Iris pigment epithelial cell (primary cell): ENCODE measurements around the gene RMC1.
"Not testable (repeated sequence)": the region's sequence is repeated elsewhere in the genome, so short reads cannot be mapped to it uniquely, and the experiment has no call there.

Experiments used
- DNase-seq: peaks from one replicate; pipeline ENCODE4 v3.0.0-alpha.2; 2011; ENCODE audit warnings: low read depth

RMC1 gene

DNA sequence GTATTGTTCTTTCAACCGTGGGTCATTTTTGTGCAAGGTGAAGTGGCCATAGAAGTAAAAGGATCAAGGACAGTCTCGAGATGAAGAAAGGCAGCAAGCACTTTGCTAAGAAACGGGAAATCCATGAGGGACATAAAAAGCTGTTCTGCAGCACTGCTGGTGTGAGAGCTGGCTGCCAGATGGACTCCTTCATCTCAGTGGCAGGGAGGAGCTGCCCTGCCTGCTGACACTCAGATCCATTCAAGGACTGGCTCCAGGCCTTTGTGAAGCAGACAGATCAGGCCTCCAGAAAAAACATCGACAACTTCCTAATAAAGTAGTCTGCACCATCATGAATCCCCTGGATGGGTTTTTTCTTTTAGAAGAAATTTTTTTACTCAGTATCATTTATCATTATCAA is 29.5 kb downstream of the RMC1 start:
- DNase-seq = no peak

- no peak for DNase-seq
Observed at GRCh38 chr18:23534276-23534675, 31.0 kb downstream of the RMC1 start.

DNA sequence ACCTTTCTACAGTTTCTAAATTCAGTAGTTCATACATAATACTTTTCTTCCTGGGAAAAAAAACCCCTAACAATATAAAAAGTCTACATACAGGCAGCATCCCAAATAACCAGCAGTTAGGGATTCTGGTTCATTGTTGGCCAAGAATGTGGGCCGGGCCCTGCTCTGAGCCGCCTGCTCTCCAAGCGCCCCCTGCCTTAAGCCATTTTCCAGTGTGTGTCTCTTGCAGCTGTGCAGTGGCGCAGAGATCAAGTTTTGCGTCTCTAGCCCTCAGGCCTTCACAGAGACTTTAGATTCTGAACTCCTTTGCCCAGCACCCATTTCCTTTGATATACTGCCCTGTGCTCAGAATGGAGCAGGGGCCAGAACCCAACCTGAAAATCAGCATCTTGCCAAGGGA is 32.9 kb downstream of the RMC1 start:
- no peak for DNase-seq

DNA sequence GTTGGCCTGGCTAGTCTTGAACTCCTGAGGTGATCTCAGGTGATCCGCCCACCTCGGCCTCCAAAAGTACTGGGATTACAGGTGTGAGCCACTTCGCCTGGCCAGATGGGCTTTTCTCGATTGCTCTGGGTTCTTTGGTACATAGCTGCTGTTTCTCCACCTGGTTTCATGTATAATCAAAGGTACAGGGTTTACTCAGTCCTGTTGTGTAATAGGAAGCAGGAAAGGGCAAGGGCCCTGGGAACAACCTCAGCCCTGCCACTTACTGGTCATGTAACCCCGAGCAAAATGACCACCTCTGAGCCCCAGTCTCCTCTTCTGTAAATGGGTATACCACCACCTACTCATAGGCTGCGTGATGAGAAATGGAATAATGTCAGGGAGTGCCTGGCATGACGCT is 34.0 kb downstream of the RMC1 start:
- DNase-seq = no peak

DNA sequence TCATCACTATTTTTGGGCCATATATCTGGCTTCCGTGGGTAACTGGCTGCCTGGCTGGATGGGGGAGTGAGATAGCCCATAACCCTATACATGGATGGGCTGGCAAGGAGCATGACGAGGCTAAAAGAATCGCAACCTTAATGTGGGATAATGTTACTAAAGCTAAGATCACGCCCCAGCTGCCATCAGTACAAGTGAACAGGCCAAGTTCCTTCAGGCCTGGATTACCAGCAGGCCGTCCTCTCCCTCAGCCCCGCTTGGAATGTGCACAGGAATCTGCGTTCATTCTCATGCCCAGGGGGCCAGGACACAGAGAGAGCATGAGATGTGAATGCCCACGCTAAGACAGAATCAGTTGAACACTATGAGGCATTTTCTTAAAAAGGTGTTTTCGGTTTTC is 34.7 kb downstream of the RMC1 start:
- peak; percentile 61 for DNase-seq

DNA sequence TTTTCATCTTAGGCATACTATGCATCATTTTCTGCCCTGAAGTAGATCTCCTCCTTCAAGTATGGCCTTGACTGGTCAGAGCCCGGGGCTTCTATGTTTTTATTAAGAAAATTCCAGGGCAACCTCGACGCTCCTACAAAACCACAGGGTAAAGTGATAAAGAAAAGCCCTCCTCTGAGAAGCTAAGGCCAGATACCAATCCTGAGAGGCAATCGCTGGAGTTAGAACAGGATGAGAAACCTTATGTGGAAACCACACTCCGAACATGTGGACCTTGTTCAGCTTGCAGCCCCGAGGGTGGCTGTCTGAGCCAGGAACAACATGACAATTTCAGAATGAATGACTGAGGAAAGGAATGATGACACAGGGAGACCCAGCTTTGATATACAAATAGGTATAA is 35.6 kb downstream of the RMC1 start:
- DNase-seq = peak; percentile 88

- DNase-seq = no peak
Observed at GRCh38 chr18:23539296-23539695, 36.0 kb downstream of the RMC1 start.

DNA sequence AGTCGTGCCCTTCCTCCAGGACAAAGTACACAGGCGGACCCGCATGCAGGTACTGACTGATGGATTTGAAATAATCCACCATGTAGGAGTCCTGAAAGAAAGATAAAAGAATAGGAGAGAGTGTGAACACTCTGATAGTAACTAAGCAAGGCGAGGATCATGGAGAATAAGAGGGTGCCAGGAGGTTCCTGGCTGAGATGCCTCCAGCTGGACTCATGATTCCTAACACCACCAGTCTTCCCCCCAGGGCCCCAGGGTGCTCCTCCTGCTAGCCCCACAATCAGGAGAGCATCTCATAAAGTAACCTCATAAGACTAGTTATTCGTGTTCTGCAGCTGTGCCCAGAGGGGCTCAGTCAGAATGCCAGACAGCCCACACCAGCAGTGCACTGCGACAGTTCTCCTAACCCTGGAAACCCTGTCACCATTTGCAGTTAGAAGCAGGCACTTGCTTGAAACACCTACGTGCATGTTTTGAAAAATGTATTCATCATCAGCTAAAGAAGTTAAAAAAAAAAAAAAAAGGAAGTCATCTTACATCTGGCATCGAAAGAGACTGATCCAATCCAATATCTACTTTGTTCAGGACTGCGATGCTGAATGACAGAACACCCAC is 36.7 kb downstream of the RMC1 start:
- DNase-seq = no peak

DNA sequence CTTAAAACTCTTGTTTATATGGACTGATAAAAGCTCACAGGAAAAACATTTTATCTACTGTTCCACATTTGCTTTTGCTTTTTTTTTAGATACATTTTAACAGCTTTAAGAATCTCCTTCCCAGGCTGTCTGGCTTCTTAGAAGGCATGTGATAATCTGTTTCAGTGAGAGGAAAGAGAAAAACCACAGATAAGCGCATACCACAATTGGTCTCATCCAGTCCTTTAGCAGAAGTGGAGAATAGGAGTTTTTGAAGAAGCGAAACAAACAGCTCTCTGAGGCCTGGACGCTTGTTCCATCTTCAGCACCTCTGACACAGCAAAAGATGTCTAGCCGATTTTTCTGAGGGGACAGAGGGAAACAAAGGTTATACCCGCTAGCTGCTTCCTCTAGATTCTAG is 37.6 kb downstream of the RMC1 start:
- peak; percentile 74 for DNase-seq

GRCh38 chr18:23541349-23542093 is 38.2 kb downstream of the RMC1 start:
- no peak for DNase-seq

GRCh38 chr18:23542461-23542860 is 39.1 kb downstream of the RMC1 start:
- peak; percentile 11 for DNase-seq

- DNase-seq = no peak
Observed at GRCh38 chr18:23545247-23545789, 42.0 kb downstream of the RMC1 start.

DNA sequence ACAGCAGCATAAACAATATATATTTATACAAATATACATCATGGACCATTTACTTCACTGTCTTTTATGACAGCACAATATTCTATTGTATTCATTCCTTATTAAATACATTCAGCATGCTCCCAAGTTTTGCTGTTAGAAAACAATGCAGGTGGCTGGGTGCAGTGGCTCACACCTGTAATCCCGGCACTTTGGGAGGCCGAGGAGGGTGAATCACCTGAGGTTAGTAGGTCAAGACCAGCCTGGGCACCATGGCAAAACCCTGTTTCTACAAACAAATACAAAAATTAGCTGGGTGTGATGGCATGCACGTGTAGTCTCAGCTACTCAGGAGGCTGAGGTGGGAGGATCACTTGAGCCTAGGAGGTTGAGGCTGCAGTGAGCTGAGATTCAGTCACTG is 44.0 kb downstream of the RMC1 start:
- DNase-seq = no peak

- peak; percentile 60 for DNase-seq
Observed at GRCh38 chr18:23547846-23548245, 44.5 kb downstream of the RMC1 start.

GRCh38 chr18:23548275-23548674 is 45.0 kb downstream of the RMC1 start:
- DNase-seq = no peak

- no peak for DNase-seq
Observed at GRCh38 chr18:23548719-23549118, 45.4 kb downstream of the RMC1 start.

DNA sequence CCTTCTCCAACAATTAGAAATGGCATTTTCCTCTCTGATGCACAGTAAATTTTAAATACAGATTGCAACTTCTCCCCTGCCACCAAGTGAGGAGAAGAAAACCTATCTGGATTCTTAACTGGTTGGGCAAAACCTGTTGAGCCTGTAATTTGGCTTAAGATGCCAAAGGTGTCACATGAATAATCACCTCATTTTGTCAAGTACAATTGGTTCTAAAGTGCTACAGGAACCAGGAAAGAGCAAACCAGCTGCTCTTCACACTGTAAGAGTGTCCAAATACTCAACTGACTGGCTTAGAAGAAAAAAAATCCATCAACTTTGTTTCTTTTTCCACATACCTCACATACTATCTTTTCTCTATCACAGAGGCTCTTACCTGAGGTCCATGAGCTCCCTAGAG is 47.6 kb downstream of the RMC1 start:
- DNase-seq = no peak

DNA sequence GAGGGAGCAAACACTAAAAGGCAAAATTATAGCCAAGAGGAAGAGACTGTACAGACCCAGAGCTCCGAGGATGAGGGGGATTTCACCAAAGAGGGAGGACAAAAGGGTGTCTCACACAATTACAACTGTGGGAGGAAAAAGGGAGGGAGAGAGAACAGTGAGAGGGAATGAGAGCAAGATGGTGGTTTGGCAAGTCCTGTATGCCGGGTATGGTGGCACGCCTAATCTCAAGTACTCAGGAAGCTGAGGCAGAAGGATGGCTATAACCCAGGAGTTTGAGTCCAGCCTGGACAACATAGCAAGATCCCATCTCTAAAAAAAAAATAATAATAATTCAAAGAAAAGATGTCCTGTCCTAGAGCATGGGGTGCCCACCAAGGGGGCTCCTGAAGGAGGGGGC is 48.7 kb downstream of the RMC1 start:
- no peak for DNase-seq

GRCh38 chr18:23552505-23552904 is 49.2 kb downstream of the RMC1 start:
- no peak for DNase-seq

GRCh38 chr18:23553887-23554286 is 50.6 kb downstream of the RMC1 start:
- no peak for DNase-seq

- DNase-seq = no peak
Observed at GRCh38 chr18:23556145-23556780, 53.0 kb downstream of the RMC1 start.

DNA sequence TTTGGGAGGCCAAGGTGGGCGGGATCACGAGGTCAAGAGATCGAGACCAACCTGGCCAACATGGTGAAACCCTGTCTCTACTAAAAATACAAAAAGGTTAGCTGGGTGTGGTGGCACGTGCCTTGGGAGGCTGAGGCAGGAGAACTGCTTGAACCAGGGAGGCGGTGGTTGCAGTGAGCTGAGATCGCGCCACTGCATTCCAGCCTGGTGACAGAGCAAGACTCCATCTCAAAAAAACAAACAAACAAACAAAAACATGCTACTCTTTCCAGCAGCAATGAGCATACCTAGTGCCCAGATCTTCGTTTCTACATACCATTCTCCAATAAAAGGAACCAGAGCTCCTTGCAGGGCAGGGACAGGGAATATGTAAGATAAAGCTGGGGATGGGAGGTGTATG is 54.2 kb downstream of the RMC1 start:
- not testable (repeated sequence) for DNase-seq

DNA sequence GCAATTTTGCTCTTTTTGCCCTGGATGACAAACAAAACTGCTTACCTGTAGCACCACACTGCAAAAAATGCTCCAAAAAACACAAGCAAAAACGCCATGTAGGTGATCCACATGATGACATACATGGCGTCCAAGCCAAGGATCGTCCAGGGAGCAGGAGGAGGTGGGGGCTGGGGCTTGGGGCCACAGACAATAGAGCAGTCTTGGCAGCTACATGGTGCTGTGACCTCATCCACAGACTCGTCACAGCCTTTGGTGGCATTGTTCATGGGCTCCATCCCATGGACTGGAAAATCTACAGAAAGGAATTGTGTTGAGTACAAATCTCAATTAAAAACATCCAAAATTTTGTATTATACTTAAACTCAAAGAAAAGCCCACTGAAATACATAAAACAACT is 56.9 kb downstream of the RMC1 start:
- DNase-seq = no peak
